GM13976 (cell line): ENCODE data around the gene ZNF283.

Source experiments
- DNase-seq: peaks from one replicate; pipeline ENCODE4 v3.0.0; 2012; ENCODE audit warnings: low spot score
- CTCF ChIP-seq: IDR thresholded peaks from 2 replicates; pipeline ENCODE4 v1.5.1; 2012; ENCODE audit warnings: borderline replicate concordance, mild to moderate bottlenecking; ENCODE audit not compliant: insufficient read depth; ENCODE audit errors: extremely low read depth, missing control alignments, control extremely low read depth
- in situ Hi-C: fragments of 300-500 bp; cut with MboI; formaldehyde crosslinking; loops from one replicate; pipeline ENCODE4 v1.12.0; 2022; ENCODE audit warnings: low sequenced_read_pairs, mixed read lengths, inconsistent platforms; ENCODE audit not compliant: unreplicated experiment

The ZNF283 gene

GRCh38 chr19:43826787-43827754, at the start of gene ZNF283:
Gene ZNF283 (plus strand): TSS chr19:43827321. CDS start chr19:43833505, 6,184 bp downstream.
- no peak for TF ChIP-seq CTCF
- peak; percentile 89 for DNase-seq
- in situ Hi-C loops = no loop called here

GRCh38 chr19:43778651-43779050, 48.5 kb upstream of the ZNF283 start:
- no peak for TF ChIP-seq CTCF
- DNase-seq = no peak
- in situ Hi-C loops = no loop called here

GRCh38 chr19:43779147-43779819, 47.8 kb upstream of the ZNF283 start:
- no peak for DNase-seq
- in situ Hi-C loops = no loop called here
- TF ChIP-seq CTCF = no peak

GRCh38 chr19:43779820-43780219, 47.3 kb upstream of the ZNF283 start:
- peak; percentile 79 for DNase-seq
- peak; percentile 47 for TF ChIP-seq CTCF
- in situ Hi-C loops = loop anchor here (5.0 kb wide), 1 partner anchor 33 kb away; no protein-coding TSS in a partner anchor

GRCh38 chr19:43780706-43781525, 46.2 kb upstream of the ZNF283 start, which contains the start of gene KCNN4:
Gene KCNN4 (minus strand): TSS chr19:43780973. CDS start chr19:43780861, 112 bp downstream.
- peak; percentile 87 for DNase-seq
- TF ChIP-seq CTCF = no peak
- in situ Hi-C loops = loop anchor here (5.0 kb wide), 1 partner anchor 34 kb away; no protein-coding TSS in a partner anchor

- in situ Hi-C loops = loop anchor here (5.0 kb wide), 1 partner anchor 34 kb away; no protein-coding TSS in a partner anchor
- no peak for TF ChIP-seq CTCF
- no peak for DNase-seq
Measured at GRCh38 chr19:43781630-43782310, 45.4 kb upstream of the ZNF283 start.
